Neural cell (in vitro differentiated cells): ENCODE measurements around the gene GPR141. TPM values are rescaled to one million over a fixed set of nuclear protein-coding genes. Genes with fewer than 3 reads are reported as not detected.

Experiments used
- H2AFZ ChIP-seq: fragments of 200-600, 300-800 bp; sonication (generic), shearing (Covaris generic); 2 replicates; pipeline ENCODE4 v1.6.0; 2014; ENCODE audit warnings: low read depth, mild to moderate bottlenecking, antibody characterized with exemption, low read length, moderate library complexity
- H3F3A ChIP-seq: fragments of 200-600 bp; shearing (Covaris generic); 2 replicates; pipeline ENCODE4 v1.6.1; 2016; ENCODE audit warnings: mild to moderate bottlenecking, moderate library complexity, mixed read lengths, antibody characterized with exemption, low read length; ENCODE audit not compliant: insufficient read depth, poor library complexity, severe bottlenecking
- H3K27ac ChIP-seq: fragments of 200-600, 300-800 bp; sonication (generic), shearing (Covaris generic); 2 replicates; pipeline ENCODE4 v1.5.1; 2014; ENCODE audit warnings: mild to moderate bottlenecking, low read length, moderate library complexity
- H3K27me3 ChIP-seq: fragments of 300-800, 200-600 bp; sonication (generic), shearing (Covaris generic); 2 replicates; pipeline ENCODE4 v1.6.0; 2014; ENCODE audit warnings: mild to moderate bottlenecking, low read depth, low read length, moderate library complexity; ENCODE audit not compliant: insufficient read depth
- H3K36me3 ChIP-seq: fragments of 300-800, 200-600 bp; sonication (generic), shearing (Covaris generic); 2 replicates; pipeline ENCODE4 v1.5.1; 2014; ENCODE audit warnings: mild to moderate bottlenecking, antibody characterized with exemption, low read length, moderate library complexity; ENCODE audit not compliant: insufficient read depth
- H3K4me2 ChIP-seq: fragments of 300-800, 200-600 bp; sonication (generic), shearing (Covaris generic); 2 replicates; pipeline ENCODE4 v1.6.0; 2014; ENCODE audit warnings: mild to moderate bottlenecking, low read length
- H3K4me3 ChIP-seq: fragments of 300-800, 200-600 bp; sonication (generic), shearing (Covaris generic); 2 replicates; pipeline ENCODE4 v1.5.1; 2014; ENCODE audit warnings: mild to moderate bottlenecking, low read length, moderate library complexity
- H3K79me2 ChIP-seq: fragments of 200-600 bp; shearing (Covaris generic); replicated peaks from 2 replicates; pipeline ENCODE4 v1.6.0; 2014; ENCODE audit warnings: mild to moderate bottlenecking, low read length, moderate library complexity; ENCODE audit not compliant: insufficient read depth
- H3K9ac ChIP-seq: fragments of 300-800, 200-600 bp; sonication (generic), shearing (Covaris generic); 2 replicates; pipeline ENCODE4 v1.6.1; 2016; ENCODE audit warnings: mild to moderate bottlenecking, low read length, mixed read lengths
- H3K9me2 ChIP-seq: fragments of 200-600 bp; shearing (Covaris generic); 2 replicates; pipeline ENCODE4 v1.6.1; 2016; ENCODE audit warnings: mild to moderate bottlenecking, low read length, mixed read lengths; ENCODE audit not compliant: insufficient read depth
- H3K9me3 ChIP-seq: fragments of 200-600, 300-800 bp; sonication (generic), shearing (Covaris generic); 2 replicates; pipeline ENCODE4 v1.6.1; 2016; ENCODE audit warnings: mild to moderate bottlenecking, mixed run types, low read length, moderate library complexity, mixed read lengths
- H4K20me1 ChIP-seq: fragments of 200-600 bp; shearing (Covaris generic); 2 replicates; pipeline ENCODE4 v1.6.1; 2016; ENCODE audit warnings: mild to moderate bottlenecking, mixed run types; ENCODE audit not compliant: insufficient read depth
- CTCF ChIP-seq: fragments of 450-650 bp; IDR thresholded peaks from 2 replicates; pipeline ENCODE4 v1.5.1; 2014; ENCODE audit warnings: antibody characterized with exemption, mild to moderate bottlenecking, moderate library complexity; ENCODE audit not compliant: poor library complexity, severe bottlenecking
- EP300 ChIP-seq: fragments of 450-650 bp; conservative IDR thresholded peaks from 2 replicates; pipeline ENCODE4 v1.6.1; 2014; ENCODE audit warnings: antibody characterized with exemption, mild to moderate bottlenecking, moderate library complexity; ENCODE audit not compliant: poor library complexity, severe bottlenecking
- EZH2 ChIP-seq: fragments of 200-600, 300-800 bp; shearing (Covaris generic), sonication (generic); IDR thresholded peaks from 2 replicates; pipeline ENCODE4 v1.6.1; 2014; ENCODE audit warnings: antibody characterized with exemption, low read length, borderline replicate concordance, mild to moderate bottlenecking; ENCODE audit not compliant: insufficient read depth, poor library complexity, severe bottlenecking
- MXI1 ChIP-seq: fragments of 450-650 bp; conservative IDR thresholded peaks from 2 replicates; pipeline ENCODE4 v1.6.1; 2014; ENCODE audit warnings: antibody characterized with exemption, mild to moderate bottlenecking; ENCODE audit not compliant: poor library complexity, severe bottlenecking
- POLR2AphosphoS5 ChIP-seq: IDR thresholded peaks from 2 replicates; pipeline ENCODE4 v1.6.1; 2012
- RAD21 ChIP-seq: fragments of 450-650 bp; conservative IDR thresholded peaks from 2 replicates; pipeline ENCODE4 v1.6.1; 2014; ENCODE audit warnings: antibody characterized with exemption, mild to moderate bottlenecking, moderate library complexity
- SMC3 ChIP-seq: fragments of 450-650 bp; conservative IDR thresholded peaks from 2 replicates; pipeline ENCODE4 v1.6.1; 2014; ENCODE audit warnings: antibody characterized with exemption, mild to moderate bottlenecking, moderate library complexity; ENCODE audit not compliant: poor library complexity
- TAF1 ChIP-seq: IDR thresholded peaks from 2 replicates; pipeline ENCODE4 v1.6.1; 2012; ENCODE audit warnings: low read depth
- polyA plus RNA-seq: library from polyadenylated mRNA; depleted of rRNA; stranded (reverse); fragments of >200 nt; gene quantifications from 2 replicates; pipeline ENCODE4 v1.2.3, GENCODE V29; 2014
- TF ChIP-seq, protein P1 (sequence below): IDR thresholded peaks from 2 replicates; pipeline ENCODE4 v1.6.1; 2012; ENCODE audit warnings: borderline replicate concordance

GPR141 gene
- polyA plus RNA-seq, 1 donor from 2014 or later, result not detected

GRCh38 chr7:37718585-37718984 is 35.0 kb downstream of the GPR141 start:
- Histone ChIP-seq H3K4me2 (no peak overlapping the region), H3K27ac (no peak overlapping the region), H3K9me3 (no peaks in the 10 kb centered on the region), H3K9me2 (no peaks in the 10 kb centered on the region), H3F3A (no peaks in the 10 kb centered on the region), H4K20me1 (no peaks in the 10 kb centered on the region), H3K79me2 (no peaks in the 10 kb centered on the region), H3K4me3 (no peak overlapping the region), H3K36me3 (no peaks in the 10 kb centered on the region), H3K27me3 (no peaks in the 10 kb centered on the region), H3K9ac (no peak overlapping the region), H2AFZ (no peak overlapping the region)
- TF ChIP-seq CTCF, result no peak
- no peak for TF ChIP-seq EZH2
- TF ChIP-seq TAF1, result no peak
- TF ChIP-seq MXI1, result no peak
- TF ChIP-seq SMC3, result no peak
- TF ChIP-seq EP300, result no peak
- no peak for TF ChIP-seq POLR2AphosphoS5

- Histone ChIP-seq H4K20me1 (no peaks in the 10 kb centered on the region), H2AFZ (no peak overlapping the region), H3K4me2 (no peak overlapping the region), H3K79me2 (no peaks in the 10 kb centered on the region), H3K4me3 (no peak overlapping the region), H3K27me3 (no peaks in the 10 kb centered on the region), H3K9ac (no peak overlapping the region), H3K9me2 (no peaks in the 10 kb centered on the region), H3F3A (no peaks in the 10 kb centered on the region), H3K36me3 (no peaks in the 10 kb centered on the region), H3K27ac (no peak overlapping the region), H3K9me3 (no peaks in the 10 kb centered on the region)
- TF ChIP-seq POLR2AphosphoS5 (no peak), SMC3 (no peak), EZH2 (no peak), CTCF (no peak), TAF1 (no peak), EP300 (no peak), RAD21 (no peak), MXI1 (no peak)
- TF ChIP-seq, protein P1, sequence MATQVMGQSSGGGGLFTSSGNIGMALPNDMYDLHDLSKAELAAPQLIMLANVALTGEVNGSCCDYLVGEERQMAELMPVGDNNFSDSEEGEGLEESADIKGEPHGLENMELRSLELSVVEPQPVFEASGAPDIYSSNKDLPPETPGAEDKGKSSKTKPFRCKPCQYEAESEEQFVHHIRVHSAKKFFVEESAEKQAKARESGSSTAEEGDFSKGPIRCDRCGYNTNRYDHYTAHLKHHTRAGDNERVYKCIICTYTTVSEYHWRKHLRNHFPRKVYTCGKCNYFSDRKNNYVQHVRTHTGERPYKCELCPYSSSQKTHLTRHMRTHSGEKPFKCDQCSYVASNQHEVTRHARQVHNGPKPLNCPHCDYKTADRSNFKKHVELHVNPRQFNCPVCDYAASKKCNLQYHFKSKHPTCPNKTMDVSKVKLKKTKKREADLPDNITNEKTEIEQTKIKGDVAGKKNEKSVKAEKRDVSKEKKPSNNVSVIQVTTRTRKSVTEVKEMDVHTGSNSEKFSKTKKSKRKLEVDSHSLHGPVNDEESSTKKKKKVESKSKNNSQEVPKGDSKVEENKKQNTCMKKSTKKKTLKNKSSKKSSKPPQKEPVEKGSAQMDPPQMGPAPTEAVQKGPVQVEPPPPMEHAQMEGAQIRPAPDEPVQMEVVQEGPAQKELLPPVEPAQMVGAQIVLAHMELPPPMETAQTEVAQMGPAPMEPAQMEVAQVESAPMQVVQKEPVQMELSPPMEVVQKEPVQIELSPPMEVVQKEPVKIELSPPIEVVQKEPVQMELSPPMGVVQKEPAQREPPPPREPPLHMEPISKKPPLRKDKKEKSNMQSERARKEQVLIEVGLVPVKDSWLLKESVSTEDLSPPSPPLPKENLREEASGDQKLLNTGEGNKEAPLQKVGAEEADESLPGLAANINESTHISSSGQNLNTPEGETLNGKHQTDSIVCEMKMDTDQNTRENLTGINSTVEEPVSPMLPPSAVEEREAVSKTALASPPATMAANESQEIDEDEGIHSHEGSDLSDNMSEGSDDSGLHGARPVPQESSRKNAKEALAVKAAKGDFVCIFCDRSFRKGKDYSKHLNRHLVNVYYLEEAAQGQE, result no peak
Measured at GRCh38 chr7:37719077-37719476, 35.5 kb downstream of the GPR141 start.
